HG03342 (cell line): ENCODE measurements around the gene TAF5L.
"Not testable (repeated sequence)": the region's sequence is repeated elsewhere in the genome, so short reads cannot be mapped to it uniquely, and the experiment has no call there.

Source experiments
- ATAC-seq: cut with Tn5 transposase; IDR thresholded peaks from one replicate; pipeline ENCODE4 v1.9.1; 2021; ENCODE audit warnings: mild to moderate bottlenecking, moderate library complexity; ENCODE audit not compliant: unreplicated experiment

TAF5L gene

GRCh38 chr1:229642970-229643369, 17.0 kb upstream of the TAF5L start:
- ATAC-seq = no peak

- ATAC-seq = no peak
Measured at GRCh38 chr1:229642376-229642775, 16.5 kb upstream of the TAF5L start.

- no peak for ATAC-seq
Measured at GRCh38 chr1:229641306-229641705, 15.4 kb upstream of the TAF5L start.

GRCh38 chr1:229640455-229640854, 14.5 kb upstream of the TAF5L start:
- no peak for ATAC-seq

DNA sequence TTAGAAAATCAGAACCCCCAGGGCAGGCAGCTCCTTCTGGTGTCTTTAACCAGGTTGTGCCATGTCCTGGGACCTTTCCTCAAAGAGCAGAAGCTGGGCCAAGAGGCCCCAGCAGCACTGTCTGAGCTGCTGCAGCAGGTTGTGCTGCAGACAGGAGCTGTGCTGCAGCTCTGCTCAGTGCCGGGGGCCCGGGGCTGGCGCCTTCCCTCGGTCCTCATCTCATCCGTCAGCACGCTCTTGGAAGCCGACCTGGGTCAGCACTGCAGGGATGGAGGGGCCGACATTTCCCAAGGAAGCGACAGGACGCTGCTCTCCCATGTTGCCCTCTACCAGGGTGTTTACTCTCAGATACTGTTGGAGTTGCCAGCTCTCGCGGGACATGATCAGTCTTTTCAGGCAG, 11.8 kb upstream of the TAF5L start:
- no peak for ATAC-seq

DNA sequence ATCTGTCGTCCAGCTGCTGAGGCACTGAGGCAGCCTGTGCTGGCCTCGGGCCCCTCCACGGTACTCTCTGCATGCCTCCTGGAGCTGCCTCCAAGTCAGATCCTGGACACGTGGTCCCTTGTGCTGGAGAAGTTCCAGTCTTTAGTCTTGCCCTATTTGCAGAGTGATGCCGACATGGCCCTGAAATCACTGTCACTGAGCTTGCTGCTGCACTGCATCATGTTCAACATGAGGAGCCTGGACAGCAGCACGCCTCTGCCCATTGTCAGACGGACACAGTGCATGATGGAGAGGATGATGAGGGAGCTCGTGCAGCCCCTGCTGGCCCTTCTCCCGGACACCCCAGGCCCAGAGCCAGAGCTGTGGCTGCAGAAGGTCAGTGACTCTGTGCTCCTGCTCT, 10.1 kb upstream of the TAF5L start:
- no peak for ATAC-seq

- no peak for ATAC-seq
Measured at GRCh38 chr1:229631966-229632365, 6.0 kb upstream of the TAF5L start.

GRCh38 chr1:229631148-229631547, 5.2 kb upstream of the TAF5L start:
- no peak for ATAC-seq

- ATAC-seq = no peak
Measured at GRCh38 chr1:229629261-229629660, 3.3 kb upstream of the TAF5L start.

DNA sequence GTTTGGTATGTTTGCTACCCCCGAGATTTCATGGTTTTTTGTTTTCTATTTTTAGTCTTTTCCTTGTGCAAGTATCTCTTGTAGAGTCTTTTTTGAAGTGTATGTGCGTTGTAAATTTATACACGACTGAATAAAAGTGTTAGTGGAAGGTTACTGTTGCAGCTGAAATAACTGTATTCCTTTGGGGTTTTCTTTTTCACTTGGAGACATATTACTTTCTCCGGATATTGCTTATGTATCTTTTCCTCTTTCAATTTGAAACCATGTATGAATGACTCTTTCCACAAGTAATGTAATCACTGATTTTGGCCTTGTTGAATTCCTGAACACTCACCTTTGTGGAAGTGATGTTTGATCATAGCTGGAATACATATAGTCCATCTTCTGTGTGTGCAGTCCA, 1.1 kb upstream of the TAF5L start:
- no peak for ATAC-seq

DNA sequence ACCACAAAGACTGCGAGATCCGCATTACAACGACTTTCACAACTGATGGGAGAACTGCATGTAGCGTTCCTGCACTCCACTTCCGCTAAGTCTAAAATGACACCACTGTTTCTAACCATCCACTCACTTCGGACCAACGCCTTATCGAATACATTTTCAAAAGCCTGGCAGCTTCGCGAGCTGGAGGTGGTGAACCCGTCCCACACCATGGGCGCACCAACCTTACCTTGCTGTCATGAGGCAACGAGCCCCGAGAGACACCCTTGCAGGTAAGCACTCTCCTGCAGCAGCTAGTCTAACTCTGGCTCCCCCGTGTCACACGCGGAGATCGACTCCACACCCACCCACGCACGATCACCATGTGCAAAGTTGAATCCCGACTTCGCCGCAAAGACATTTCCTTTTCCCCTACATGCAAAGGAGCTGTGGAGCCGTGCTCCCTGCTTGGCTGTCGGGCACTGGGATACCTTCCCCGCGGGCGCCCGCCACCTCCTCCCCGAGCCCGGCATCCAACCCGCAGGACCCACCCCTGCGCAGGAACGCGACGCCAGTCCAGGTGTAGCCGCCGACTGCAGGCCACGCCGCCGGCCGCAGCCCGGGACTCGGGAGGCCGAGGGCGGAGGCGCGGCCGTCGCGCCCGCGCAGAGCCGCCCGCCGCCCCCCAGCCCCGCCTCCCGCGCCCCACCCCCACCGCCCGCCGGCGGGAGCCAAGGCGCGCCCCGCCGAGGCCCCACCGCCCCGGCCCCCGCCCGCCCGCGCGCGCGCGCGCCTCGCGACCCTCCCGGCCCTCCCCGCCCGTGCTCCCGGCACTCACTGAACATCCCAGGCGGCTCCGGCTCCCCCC, 629 bp downstream of the TAF5L start:
- peak; percentile 27 for ATAC-seq

DNA sequence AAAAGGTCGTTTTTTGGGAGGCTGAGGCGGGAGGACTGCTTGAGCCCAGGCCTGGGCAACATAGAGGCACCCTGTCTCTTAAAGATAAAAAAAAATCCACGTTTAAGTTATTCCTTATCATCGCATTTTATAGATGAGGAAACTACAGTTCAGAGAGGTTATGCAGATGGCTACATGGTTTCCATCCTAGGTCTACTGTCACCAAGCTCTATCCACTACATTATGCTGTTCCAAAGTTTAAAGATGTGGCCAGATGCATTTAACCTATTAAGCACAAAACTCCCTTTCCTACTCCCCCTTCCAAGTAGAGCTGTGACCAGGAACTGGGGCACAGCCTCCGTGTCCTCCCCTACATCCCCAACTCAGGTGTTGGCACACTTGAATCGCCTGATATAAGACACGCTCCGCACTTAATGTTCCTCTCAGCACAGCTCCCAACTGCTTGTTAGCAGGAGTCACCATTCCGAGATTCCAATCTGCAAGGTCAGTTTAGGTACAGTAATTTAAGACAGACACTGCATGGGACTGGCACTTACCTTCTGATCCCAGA, 1.3 kb downstream of the TAF5L start:
- ATAC-seq = no peak

DNA sequence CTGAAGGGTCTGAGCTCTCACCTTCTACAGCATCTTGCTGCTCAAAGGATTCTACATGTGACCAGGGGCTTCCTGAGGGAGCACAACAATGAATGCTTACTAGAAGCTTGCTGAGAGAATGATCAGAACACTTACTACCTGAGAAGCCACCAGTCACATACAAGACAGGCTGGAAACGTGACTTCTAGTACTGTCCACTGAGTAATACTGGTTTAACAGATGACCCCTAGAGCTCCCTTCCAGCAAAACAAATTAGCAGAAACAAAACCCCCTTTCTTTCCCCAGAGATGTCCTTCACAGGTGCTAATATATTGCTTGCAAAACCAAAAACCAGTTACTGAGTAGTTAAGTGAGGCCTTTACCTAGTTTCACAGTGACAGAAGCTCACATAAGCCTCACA, 2.1 kb downstream of the TAF5L start:
- ATAC-seq = no peak

DNA sequence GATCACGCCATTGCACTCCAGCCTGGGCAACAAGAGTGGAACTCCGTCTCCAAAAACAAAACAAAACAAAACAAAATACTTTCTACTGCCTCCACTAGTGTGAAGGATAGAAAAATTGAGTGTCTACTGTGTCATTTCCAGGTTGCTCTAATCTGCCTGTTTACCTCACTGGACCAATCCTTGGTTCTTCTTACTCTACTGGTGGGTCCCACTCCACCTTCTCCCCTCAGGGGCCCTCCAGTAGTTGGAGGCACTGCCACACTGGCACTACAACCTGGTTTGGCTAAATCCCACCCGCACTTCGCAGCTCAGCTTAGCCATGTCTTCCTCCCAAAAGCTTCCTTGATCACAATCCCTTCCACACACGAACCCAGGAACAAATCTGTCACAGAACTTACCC, 2.7 kb downstream of the TAF5L start:
- no peak for ATAC-seq

GRCh38 chr1:229622641-229623120, 3.2 kb downstream of the TAF5L start:
- ATAC-seq = not testable (repeated sequence)

DNA sequence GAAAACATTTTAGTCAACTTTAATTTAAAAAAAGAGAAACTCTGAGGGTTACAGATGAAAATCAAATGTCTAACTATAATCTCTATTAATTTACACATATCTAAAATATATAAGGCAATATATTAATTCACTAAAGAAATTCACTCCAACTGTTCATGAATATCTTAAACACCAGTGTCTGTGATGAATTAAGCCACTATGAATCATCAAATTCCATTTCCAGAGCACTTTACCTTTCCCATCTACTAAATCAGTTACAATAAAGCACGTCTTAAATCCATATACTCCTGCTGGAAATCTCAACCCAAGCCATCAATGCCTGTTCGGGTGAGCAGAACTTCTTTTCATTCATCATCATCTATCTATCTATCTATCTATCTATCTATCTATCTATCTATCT, 4.3 kb downstream of the TAF5L start:
- no peak for ATAC-seq

DNA sequence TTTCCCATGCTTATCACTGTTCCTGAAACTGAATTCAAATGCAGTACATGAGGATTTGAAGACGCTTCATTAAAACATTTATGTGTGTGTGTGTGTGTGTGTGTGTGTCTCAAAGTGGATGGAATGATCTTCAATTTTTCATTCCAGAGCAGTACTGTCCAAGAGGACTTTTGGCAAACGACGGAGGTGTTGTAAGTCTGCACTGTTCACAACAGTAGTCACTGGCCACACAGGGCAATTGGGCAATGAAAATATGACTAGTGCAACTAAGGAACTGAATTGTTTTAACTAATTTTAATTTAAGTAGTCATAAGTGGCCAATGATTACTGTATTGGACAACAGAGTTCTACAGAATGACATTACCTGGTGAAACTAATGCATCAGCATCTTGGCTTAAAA, 5.0 kb downstream of the TAF5L start:
- ATAC-seq = no peak

DNA sequence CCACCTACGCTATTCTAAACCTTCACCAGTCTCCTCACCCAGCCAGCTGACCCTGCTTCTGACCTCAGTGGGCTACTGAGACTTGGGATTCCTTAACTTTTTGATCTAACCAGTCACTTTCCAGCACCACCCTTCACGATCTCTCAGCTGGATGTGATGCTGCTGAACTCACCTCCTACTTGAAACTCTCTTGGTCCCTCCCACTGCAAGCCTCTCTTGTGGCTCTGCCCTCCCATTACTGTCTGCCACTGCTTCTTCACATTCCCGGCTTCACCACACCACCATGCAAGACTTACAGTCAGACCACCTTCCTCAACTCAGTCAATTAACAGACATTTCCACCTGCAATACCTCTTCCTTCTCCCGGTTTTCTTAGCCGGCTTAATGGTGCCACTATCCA, 6.3 kb downstream of the TAF5L start:
- ATAC-seq = no peak

DNA sequence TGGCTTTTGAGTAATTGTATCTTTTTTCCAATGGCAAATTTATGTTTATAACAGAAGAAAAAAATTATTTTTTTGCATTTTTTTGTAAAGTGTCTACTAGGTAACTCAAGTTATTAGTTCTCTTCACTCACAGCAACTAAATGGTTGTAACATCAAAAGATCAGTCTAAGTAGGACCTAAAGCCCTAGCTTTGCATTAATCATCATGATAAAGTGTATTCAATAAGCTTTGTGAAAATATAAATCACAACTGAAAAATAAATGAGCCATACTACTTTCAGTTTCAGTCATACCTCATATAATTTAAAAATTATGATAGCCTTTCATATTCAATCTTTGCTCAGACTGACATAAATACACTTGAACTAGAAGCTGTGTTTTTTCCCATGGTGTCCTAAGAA, 6.9 kb downstream of the TAF5L start:
- no peak for ATAC-seq

DNA sequence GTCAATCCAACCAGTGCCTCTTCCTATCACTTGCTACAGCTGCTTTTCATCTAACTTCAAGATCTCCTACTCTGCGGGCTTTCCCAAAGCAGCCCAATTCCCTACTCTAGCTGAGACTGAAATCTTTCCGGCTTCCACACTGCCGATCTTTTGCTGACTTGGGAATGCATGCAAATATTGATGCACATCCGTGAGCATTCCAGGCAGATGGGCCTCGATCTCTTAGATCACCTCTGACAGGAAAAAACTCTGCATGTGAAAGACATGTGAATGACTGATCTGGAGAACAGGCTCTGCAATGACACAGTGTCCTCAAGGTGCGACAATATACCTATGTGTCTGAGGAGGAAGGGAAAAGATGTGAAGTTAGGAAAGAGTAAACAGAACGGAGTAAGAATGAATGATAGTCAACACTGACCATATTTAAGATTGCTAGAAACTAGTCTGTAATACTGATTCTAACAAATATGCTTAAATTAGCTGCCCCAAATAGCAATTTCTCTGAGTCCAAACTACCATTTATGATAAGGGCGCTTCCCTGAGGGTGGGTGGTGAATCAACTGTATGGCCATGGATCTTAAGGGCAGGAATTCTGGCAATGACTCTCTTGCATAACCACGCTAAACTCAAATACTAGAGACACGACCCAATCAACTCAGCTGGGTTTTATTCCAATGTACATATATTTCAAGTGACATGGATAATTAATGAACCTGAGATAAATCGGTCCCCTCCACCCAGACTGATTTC, 8.4 kb downstream of the TAF5L start:
- ATAC-seq = no peak

DNA sequence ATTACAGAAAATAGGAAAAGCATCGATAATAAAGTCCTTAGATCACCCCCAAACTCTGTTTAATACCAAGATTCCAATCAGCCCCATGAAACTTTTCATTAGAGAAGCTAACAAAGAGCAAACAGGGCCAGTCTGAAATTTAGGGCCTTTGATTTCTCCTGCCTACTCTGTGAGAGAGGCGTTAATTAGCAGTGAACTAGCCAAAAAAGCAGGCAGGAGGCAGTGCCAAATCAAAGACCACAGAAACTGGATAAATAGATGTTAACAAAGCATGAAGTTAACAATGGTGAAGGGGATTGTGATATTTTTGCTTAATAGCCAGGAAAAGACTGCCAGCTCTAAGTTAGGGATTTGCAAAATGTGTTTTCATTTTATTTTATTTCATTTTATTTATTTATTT, 11.2 kb downstream of the TAF5L start:
- no peak for ATAC-seq

DNA sequence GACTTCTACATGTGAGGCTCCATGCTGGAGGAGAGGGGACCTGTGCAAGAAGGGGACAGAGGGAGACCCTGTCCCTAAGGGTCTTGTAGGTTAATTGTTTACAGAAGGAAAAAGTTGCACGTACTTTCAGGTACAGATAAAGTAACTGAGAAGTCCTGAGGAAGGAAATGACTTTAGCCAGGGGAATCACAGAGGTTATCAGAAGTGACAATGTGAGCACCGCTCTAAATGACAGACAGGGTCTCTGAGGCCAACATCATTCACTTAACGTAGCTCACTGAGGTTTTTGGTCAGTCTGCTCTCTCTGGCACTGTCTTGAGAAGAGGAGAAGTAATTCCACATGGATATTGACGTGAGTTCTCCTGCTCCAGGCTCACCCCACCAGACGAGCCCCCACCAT, 12.0 kb downstream of the TAF5L start:
- no peak for ATAC-seq
